ENCODE results near the gene BTBD9. TPM values are rescaled to one million over a fixed set of nuclear protein-coding genes. Genes with fewer than 3 reads are reported as not detected.

Gene BTBD9
- total RNA-seq, 1 experiment from 2014 or later, result 8.9 TPM

- Histone ChIP-seq H3K23me2 (ENCODE audit: insufficient read length, low read depth, low read length, poor library complexity, severe bottlenecking) (no peaks in the 10 kb centered on the region), H3K23ac (ENCODE audit: insufficient read length, low read depth, low read length) (no peak overlapping the region), H4K8ac (replicated peaks; ENCODE audit: insufficient read length, low read depth, low read length) (no peak overlapping the region), H2AK5ac (ENCODE audit: insufficient read length, low read length) (no peak overlapping the region), H3K27ac (ENCODE audit: insufficient read length, low read depth, low read length) (no peak overlapping the region), H4K5ac (ENCODE audit: insufficient read length, low read depth, low read length) (no peak overlapping the region), H2BK12ac (ENCODE audit: insufficient read length, low read depth, low read length) (no peak overlapping the region), H3K27me3 (ENCODE audit: insufficient read depth, low read length) (no peaks in the 10 kb centered on the region), H3K79me2 (ENCODE audit: insufficient read depth, low read length) (no peaks in the 10 kb centered on the region; the same call in 1 of the 2 replicates), H2AFZ (ENCODE audit: low read length) (no peak overlapping the region), H3K4me1 (ENCODE audit: insufficient read depth, low read length) (no peaks in the 10 kb centered on the region), H3K9me3 (ENCODE audit: control insufficient read depth, low read depth, low read length) (no peaks in the 10 kb centered on the region), H2BK5ac (ENCODE audit: insufficient read length, low read length) (no peak overlapping the region), H3K56ac (ENCODE audit: insufficient read length, low read depth, low read length) (no peak overlapping the region), H3K14ac (ENCODE audit: insufficient read depth, low read length) (no peak overlapping the region), H2BK120ac (ENCODE audit: low read depth, low read length, poor library complexity, severe bottlenecking) (no peak overlapping the region), H4K91ac (ENCODE audit: insufficient read length, low read depth, low read length) (no peak overlapping the region), H4K20me1 (ENCODE audit: control insufficient read depth, insufficient read depth, insufficient read length) (no peaks in the 10 kb centered on the region), H3K18ac (ENCODE audit: insufficient read length, low read depth, low read length) (no peak overlapping the region), H2BK20ac (ENCODE audit: low read depth, low read length, poor library complexity, severe bottlenecking) (no peak overlapping the region), H3T11ph (ENCODE audit: low read length) (no peak overlapping the region), H3K4ac (ENCODE audit: low read depth, low read length) (no peak overlapping the region), H3K79me1 (ENCODE audit: insufficient read depth, low read depth, low read length, poor library complexity, severe bottlenecking) (no peaks in the 10 kb centered on the region), H2BK15ac (ENCODE audit: low read depth, low read length) (no peak overlapping the region), H3K4me2 (ENCODE audit: insufficient read depth, insufficient read length, low read length) (no peak overlapping the region), H3K9ac (ENCODE audit: extremely low read depth, insufficient read length, low read length) (no peak overlapping the region)
- Mint-ChIP-seq H3K27ac (no peak overlapping the region), H3K4me3 (no peak overlapping the region), H3K27me3 (ENCODE audit: low read depth) (no peaks in the 10 kb centered on the region), H3K9me3 (no peaks in the 10 kb centered on the region), H3K36me3 (ENCODE audit: insufficient read depth in 1 of 3, low read depth in 3 of 3) (no peaks in the 10 kb centered on the region), H3K4me1 (peaks cover 3% of the 10 kb centered on the region in 2 experiments; a peak in 2 of 4 replicates)
- no peak for DNase-seq
- TF ChIP-seq, protein P1, sequence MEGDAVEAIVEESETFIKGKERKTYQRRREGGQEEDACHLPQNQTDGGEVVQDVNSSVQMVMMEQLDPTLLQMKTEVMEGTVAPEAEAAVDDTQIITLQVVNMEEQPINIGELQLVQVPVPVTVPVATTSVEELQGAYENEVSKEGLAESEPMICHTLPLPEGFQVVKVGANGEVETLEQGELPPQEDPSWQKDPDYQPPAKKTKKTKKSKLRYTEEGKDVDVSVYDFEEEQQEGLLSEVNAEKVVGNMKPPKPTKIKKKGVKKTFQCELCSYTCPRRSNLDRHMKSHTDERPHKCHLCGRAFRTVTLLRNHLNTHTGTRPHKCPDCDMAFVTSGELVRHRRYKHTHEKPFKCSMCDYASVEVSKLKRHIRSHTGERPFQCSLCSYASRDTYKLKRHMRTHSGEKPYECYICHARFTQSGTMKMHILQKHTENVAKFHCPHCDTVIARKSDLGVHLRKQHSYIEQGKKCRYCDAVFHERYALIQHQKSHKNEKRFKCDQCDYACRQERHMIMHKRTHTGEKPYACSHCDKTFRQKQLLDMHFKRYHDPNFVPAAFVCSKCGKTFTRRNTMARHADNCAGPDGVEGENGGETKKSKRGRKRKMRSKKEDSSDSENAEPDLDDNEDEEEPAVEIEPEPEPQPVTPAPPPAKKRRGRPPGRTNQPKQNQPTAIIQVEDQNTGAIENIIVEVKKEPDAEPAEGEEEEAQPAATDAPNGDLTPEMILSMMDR (conservative IDR thresholded peaks at IDR 0.05), result no peak
These were observed 121.0 kb downstream of the BTBD9 start for GRCh38 chr6:38518511-38519304.

Data from H9 (cell line).